NB4 (cell line): ENCODE results near the gene REEP6.

Source experiments
- POLR2A ChIP-seq: IDR thresholded peaks from 2 replicates; pipeline ENCODE4 v1.6.1; 2011; ENCODE audit warnings: mild to moderate bottlenecking; ENCODE audit not compliant: insufficient read length; ENCODE audit errors: extremely low read depth
- TF ChIP-seq, protein P1 (sequence below): IDR thresholded peaks from one replicate; pipeline ENCODE4 v1.5.1; 2012; ENCODE audit warnings: low read depth, low read length
- TF ChIP-seq, protein P2 (sequence below): IDR thresholded peaks from 2 replicates; pipeline ENCODE4 v1.6.1; 2011; ENCODE audit warnings: low read depth, low read length

DNA sequence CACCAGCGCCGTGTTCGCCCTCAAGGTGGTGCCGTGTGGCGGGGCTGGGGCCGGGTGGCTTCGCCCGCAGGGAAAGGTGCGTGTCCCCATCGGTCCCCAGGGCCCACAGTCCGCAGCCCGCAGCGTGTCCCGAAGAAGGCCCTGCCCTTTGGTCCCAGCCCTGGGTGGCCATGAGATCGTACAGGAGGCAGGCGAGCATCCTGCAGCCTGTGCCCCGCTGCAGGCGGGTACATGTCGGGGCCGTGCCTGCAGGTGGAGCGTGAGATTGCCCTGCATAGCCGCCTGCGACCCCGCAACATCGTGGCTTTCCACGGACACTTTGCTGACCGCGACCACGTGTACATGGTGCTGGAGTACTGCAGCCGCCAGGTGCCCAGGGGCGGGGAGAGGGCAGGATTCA is 34.4 kb downstream of the REEP6 start:
- TF ChIP-seq, protein P1, sequence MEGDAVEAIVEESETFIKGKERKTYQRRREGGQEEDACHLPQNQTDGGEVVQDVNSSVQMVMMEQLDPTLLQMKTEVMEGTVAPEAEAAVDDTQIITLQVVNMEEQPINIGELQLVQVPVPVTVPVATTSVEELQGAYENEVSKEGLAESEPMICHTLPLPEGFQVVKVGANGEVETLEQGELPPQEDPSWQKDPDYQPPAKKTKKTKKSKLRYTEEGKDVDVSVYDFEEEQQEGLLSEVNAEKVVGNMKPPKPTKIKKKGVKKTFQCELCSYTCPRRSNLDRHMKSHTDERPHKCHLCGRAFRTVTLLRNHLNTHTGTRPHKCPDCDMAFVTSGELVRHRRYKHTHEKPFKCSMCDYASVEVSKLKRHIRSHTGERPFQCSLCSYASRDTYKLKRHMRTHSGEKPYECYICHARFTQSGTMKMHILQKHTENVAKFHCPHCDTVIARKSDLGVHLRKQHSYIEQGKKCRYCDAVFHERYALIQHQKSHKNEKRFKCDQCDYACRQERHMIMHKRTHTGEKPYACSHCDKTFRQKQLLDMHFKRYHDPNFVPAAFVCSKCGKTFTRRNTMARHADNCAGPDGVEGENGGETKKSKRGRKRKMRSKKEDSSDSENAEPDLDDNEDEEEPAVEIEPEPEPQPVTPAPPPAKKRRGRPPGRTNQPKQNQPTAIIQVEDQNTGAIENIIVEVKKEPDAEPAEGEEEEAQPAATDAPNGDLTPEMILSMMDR = no peak
- no peak for TF ChIP-seq POLR2A
- TF ChIP-seq, protein P2, sequence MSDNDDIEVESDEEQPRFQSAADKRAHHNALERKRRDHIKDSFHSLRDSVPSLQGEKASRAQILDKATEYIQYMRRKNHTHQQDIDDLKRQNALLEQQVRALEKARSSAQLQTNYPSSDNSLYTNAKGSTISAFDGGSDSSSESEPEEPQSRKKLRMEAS = no peak
